Measurements from ENCODE around the gene PHF11. TPM values are rescaled to one million over a fixed set of nuclear protein-coding genes. Genes with fewer than 3 reads are reported as not detected.
"Not testable (repeated sequence)": the region's sequence is repeated elsewhere in the genome, so short reads cannot be mapped to it uniquely, and the experiment has no call there.

Gene PHF11
- polyA plus RNA-seq, 2 donors = 24.5 to 55.4 TPM

- H3K4me3 ChIP-seq (ENCODE audit: low read depth in 1 of 2, low read length in 2 of 2); H3K27me3 ChIP-seq (ENCODE audit: control insufficient read depth in 1 of 2, insufficient read depth in 2 of 2, low read length in 2 of 2); H3K36me3 ChIP-seq (ENCODE audit: control insufficient read depth in 2 of 2, insufficient read depth in 2 of 2, low read length in 1 of 2); H3K9me3 ChIP-seq (ENCODE audit: control insufficient read depth in 2 of 2, insufficient read depth in 1 of 2, low read depth in 1 of 2, low read length in 1 of 2); H3K4me1 ChIP-seq (ENCODE audit: control insufficient read depth in 2 of 2, insufficient read depth in 2 of 2, low read length in 1 of 2): not testable (repeated sequence)
- WGBS, 2 donors = 71 to 72% methylated on average over 11 of the region's 11 CpGs
- H3K27ac ChIP-seq (ENCODE audit: low read depth in 2 of 2, low read length in 1 of 2) = peak overlapping the region; percentile 54 to 97
These were observed 1.1 kb downstream of the PHF11 start for GRCh38 chr13:49496837-49497236.

GRCh38 chr13:49497272-49497671 lies 1.5 kb downstream of the PHF11 start:
- 83 to 85% methylated on average over 5 of the region's 5 CpGs for WGBS, 2 donors
- Histone ChIP-seq H3K4me3 (ENCODE audit: low read depth in 1 of 2, low read length in 2 of 2) (no peak overlapping the region), H3K36me3 (ENCODE audit: control insufficient read depth in 2 of 2, insufficient read depth in 2 of 2, low read length in 1 of 2) (no peaks in the 10 kb centered on the region), H3K27me3 (ENCODE audit: control insufficient read depth in 1 of 2, insufficient read depth in 2 of 2, low read length in 2 of 2) (no peaks in the 10 kb centered on the region), H3K4me1 (ENCODE audit: control insufficient read depth in 2 of 2, insufficient read depth in 2 of 2, low read length in 1 of 2) (peaks cover 0 to 3% of the 10 kb centered on the region in 2 donors), H3K27ac (ENCODE audit: low read depth in 2 of 2, low read length in 1 of 2) (peak overlapping the region in 1 of 2 donors; percentile 71), H3K9me3 (ENCODE audit: control insufficient read depth in 2 of 2, insufficient read depth in 1 of 2, low read depth in 1 of 2, low read length in 1 of 2) (no peaks in the 10 kb centered on the region)

GRCh38 chr13:49498206-49498605 lies 2.5 kb downstream of the PHF11 start:
- Histone ChIP-seq H3K27me3 (ENCODE audit: control insufficient read depth in 1 of 2, insufficient read depth in 2 of 2, low read length in 2 of 2) (no peaks in the 10 kb centered on the region), H3K27ac (ENCODE audit: low read depth in 2 of 2, low read length in 1 of 2) (no peak overlapping the region)

DNA sequence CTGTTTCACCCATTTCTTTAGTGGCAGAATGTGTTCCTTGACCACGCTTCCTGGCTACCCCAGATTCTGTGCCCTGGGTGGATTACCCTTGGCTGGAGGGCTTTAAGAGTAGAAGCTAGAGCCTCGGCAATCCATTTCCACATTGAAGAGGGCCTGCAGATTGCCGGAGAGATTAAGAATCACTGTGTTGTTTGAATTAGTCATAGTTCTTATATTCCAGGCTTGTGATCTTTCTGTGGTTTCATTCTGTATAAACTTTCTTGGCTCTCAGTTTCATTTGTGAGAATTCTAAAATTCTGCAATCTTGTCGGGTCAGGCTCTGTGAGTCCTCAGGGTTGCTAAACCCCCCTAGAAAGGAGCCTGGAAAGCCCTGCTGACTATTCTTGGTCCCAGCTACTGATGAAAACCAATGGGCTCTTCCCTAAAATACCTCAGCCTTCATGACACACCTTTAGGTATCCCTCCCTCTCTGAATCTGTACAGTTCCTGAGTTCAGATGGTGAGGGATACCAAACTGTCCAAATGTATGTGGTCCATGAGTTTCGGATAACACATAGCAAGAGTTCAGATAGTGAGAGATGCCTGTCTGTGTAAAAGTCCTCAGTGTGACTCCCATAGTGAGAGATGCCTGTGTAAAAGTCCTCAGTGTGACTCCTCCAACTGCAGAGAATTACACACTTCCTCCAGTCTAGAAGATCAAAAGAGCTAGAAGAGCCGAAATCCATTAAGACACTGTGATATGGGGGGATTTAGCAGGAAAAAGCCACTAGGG lies 4.3 kb downstream of the PHF11 start:
- Histone ChIP-seq H3K27me3 (ENCODE audit: control insufficient read depth in 1 of 2, insufficient read depth in 2 of 2, low read length in 2 of 2) (no peaks in the 10 kb centered on the region), H3K9me3 (ENCODE audit: control insufficient read depth in 2 of 2, insufficient read depth in 1 of 2, low read depth in 1 of 2, low read length in 1 of 2) (no peaks in the 10 kb centered on the region), H3K36me3 (ENCODE audit: control insufficient read depth in 2 of 2, insufficient read depth in 2 of 2, low read length in 1 of 2) (peaks cover 0 to 3% of the 10 kb centered on the region in 2 donors), H3K4me3 (ENCODE audit: low read depth in 1 of 2, low read length in 2 of 2) (no peak overlapping the region), H3K4me1 (ENCODE audit: control insufficient read depth in 2 of 2, insufficient read depth in 2 of 2, low read length in 1 of 2) (peaks cover 0 to 3% of the 10 kb centered on the region in 2 donors), H3K27ac (ENCODE audit: low read depth in 2 of 2, low read length in 1 of 2) (no peak overlapping the region)
- WGBS, 2 donors = 60 to 68% methylated on average over 6 of the region's 6 CpGs

More at GRCh38 chr13:49498206-49498605, 2.5 kb downstream of the PHF11 start:
- Histone ChIP-seq H3K4me1 (ENCODE audit: control insufficient read depth in 2 of 2, insufficient read depth in 2 of 2, low read length in 1 of 2) (peaks cover 0 to 3% of the 10 kb centered on the region in 2 donors), H3K9me3 (ENCODE audit: control insufficient read depth in 2 of 2, insufficient read depth in 1 of 2, low read depth in 1 of 2, low read length in 1 of 2) (no peaks in the 10 kb centered on the region), H3K4me3 (ENCODE audit: low read depth in 1 of 2, low read length in 2 of 2) (no peak overlapping the region), H3K36me3 (ENCODE audit: control insufficient read depth in 2 of 2, insufficient read depth in 2 of 2, low read length in 1 of 2) (peaks cover 0 to 1% of the 10 kb centered on the region in 2 donors)
- WGBS, 2 donors = 71 to 73% methylated on average over 4 of the region's 4 CpGs

GRCh38 chr13:49502954-49503353 lies 7.2 kb downstream of the PHF11 start:
- H3K27ac ChIP-seq (ENCODE audit: low read depth in 2 of 2, low read length in 1 of 2) = peak overlapping the region in 1 of 2 donors; percentile 15
- no peaks in the 10 kb centered on the region for H3K4me1 ChIP-seq (ENCODE audit: control insufficient read depth in 2 of 2, insufficient read depth in 2 of 2, low read length in 1 of 2)
- 69 to 73% methylated on average over 9 of the region's 9 CpGs for WGBS, 2 donors
- peaks cover 0 to 3% of the 10 kb centered on the region in 2 donors for H3K36me3 ChIP-seq (ENCODE audit: control insufficient read depth in 2 of 2, insufficient read depth in 2 of 2, low read length in 1 of 2)
- H3K9me3 ChIP-seq (ENCODE audit: control insufficient read depth in 2 of 2, insufficient read depth in 1 of 2, low read depth in 1 of 2, low read length in 1 of 2) = no peaks in the 10 kb centered on the region
- H3K4me3 ChIP-seq (ENCODE audit: low read depth in 1 of 2, low read length in 2 of 2) = no peak overlapping the region
- no peaks in the 10 kb centered on the region for H3K27me3 ChIP-seq (ENCODE audit: control insufficient read depth in 1 of 2, insufficient read depth in 2 of 2, low read length in 2 of 2)

- Histone ChIP-seq H3K4me1 (ENCODE audit: control insufficient read depth in 2 of 2, insufficient read depth in 2 of 2, low read length in 1 of 2) (no peaks in the 10 kb centered on the region), H3K36me3 (ENCODE audit: control insufficient read depth in 2 of 2, insufficient read depth in 2 of 2, low read length in 1 of 2) (peaks cover 0 to 3% of the 10 kb centered on the region in 2 donors), H3K9me3 (ENCODE audit: control insufficient read depth in 2 of 2, insufficient read depth in 1 of 2, low read depth in 1 of 2, low read length in 1 of 2) (no peaks in the 10 kb centered on the region), H3K27me3 (ENCODE audit: control insufficient read depth in 1 of 2, insufficient read depth in 2 of 2, low read length in 2 of 2) (no peaks in the 10 kb centered on the region), H3K27ac (ENCODE audit: low read depth in 2 of 2, low read length in 1 of 2) (no peak overlapping the region), H3K4me3 (ENCODE audit: low read depth in 1 of 2, low read length in 2 of 2) (no peak overlapping the region)
- WGBS, 2 donors = 88 to 93% methylated on average over 3 of the region's 3 CpGs
These were observed 8.2 kb downstream of the PHF11 start for GRCh38 chr13:49503951-49504350.

DNA sequence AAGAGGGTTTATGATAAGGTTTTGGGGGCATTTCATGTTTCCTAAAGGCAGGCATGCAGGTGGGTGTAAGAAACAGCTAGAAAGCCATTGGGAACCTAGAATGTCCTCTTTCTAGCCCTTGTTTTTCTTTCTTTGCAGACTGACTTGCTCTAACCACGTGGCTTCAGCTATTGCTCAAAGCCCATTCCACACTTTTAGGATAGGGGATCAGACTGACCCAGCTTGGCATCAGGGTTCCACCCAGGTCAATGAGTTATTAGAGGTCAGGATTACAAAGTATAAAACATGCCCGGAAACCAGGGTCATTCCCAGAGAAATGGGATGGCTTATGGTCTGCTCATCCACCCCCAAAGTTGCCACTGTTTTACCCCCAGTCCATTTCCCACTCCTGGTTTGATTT lies 16.8 kb downstream of the PHF11 start:
- peaks cover 14 to 16% of the 10 kb centered on the region in 2 donors for H3K36me3 ChIP-seq (ENCODE audit: control insufficient read depth in 2 of 2, insufficient read depth in 2 of 2, low read length in 1 of 2)
- 86 to 97% methylated on average over 2 of the region's 2 CpGs for WGBS, 2 donors
- no peaks in the 10 kb centered on the region for H3K27me3 ChIP-seq (ENCODE audit: control insufficient read depth in 1 of 2, insufficient read depth in 2 of 2, low read length in 2 of 2)
- no peak overlapping the region for H3K4me3 ChIP-seq (ENCODE audit: low read depth in 1 of 2, low read length in 2 of 2)
- no peak overlapping the region for H3K27ac ChIP-seq (ENCODE audit: low read depth in 2 of 2, low read length in 1 of 2)
- no peaks in the 10 kb centered on the region for H3K4me1 ChIP-seq (ENCODE audit: control insufficient read depth in 2 of 2, insufficient read depth in 2 of 2, low read length in 1 of 2)
- no peaks in the 10 kb centered on the region for H3K9me3 ChIP-seq (ENCODE audit: control insufficient read depth in 2 of 2, insufficient read depth in 1 of 2, low read depth in 1 of 2, low read length in 1 of 2)

DNA sequence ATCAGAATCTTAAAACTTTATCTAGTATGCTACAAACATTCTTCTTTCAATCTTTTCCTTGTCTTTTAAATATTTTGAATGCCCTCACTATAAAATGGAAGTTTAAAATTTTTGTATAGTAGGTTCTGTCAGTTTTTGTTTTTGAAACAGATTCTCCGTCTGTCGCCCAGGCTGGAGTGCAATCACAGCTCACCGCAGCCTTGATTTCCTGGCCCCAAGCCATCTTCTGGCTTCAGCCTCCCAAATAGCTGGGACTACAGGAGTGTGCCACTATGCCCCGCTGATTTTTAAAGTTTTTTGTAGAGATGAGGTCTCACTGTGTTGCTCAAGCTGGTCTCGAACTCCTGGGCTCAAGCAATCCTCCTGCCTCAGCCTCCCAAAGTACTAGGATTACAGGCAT lies 20.7 kb downstream of the PHF11 start:
- Histone ChIP-seq H3K4me3 (ENCODE audit: low read depth in 1 of 2, low read length in 2 of 2) (no peak overlapping the region), H3K4me1 (ENCODE audit: control insufficient read depth in 2 of 2, insufficient read depth in 2 of 2, low read length in 1 of 2) (no peaks in the 10 kb centered on the region), H3K27ac (ENCODE audit: low read depth in 2 of 2, low read length in 1 of 2) (no peak overlapping the region), H3K36me3 (ENCODE audit: control insufficient read depth in 2 of 2, insufficient read depth in 2 of 2, low read length in 1 of 2) (peaks cover 16% of the 10 kb centered on the region in 2 donors), H3K27me3 (ENCODE audit: control insufficient read depth in 1 of 2, insufficient read depth in 2 of 2, low read length in 2 of 2) (no peaks in the 10 kb centered on the region), H3K9me3 (ENCODE audit: control insufficient read depth in 2 of 2, insufficient read depth in 1 of 2, low read depth in 1 of 2, low read length in 1 of 2) (no peaks in the 10 kb centered on the region)
- 88 to 93% methylated on average over 5 of the region's 5 CpGs for WGBS, 2 donors

DNA sequence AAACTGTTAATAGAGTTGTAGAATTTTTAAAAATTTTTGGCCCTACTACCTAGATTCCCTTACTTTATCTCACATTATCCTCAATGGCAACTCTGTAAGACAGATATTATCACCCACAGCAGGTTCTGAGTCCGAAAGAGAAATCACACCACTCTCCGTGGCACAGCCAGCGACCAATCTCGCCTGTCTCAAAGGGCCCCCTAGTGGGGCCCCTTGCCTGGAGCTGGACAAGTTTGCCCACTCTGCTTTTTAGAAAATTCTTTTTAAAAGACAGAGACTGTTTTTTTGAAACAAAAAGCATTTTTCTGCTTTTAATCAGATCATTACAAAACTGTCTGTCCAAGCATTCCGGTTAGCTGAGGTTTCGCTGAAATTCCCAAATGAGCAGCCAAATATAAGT lies 21.7 kb downstream of the PHF11 start:
- no peaks in the 10 kb centered on the region for H3K4me1 ChIP-seq (ENCODE audit: control insufficient read depth in 2 of 2, insufficient read depth in 2 of 2, low read length in 1 of 2)
- 86 to 87% methylated on average over 6 of the region's 6 CpGs for WGBS, 2 donors
- H3K27ac ChIP-seq (ENCODE audit: low read depth in 2 of 2, low read length in 1 of 2) = no peak overlapping the region
- no peaks in the 10 kb centered on the region for H3K27me3 ChIP-seq (ENCODE audit: control insufficient read depth in 1 of 2, insufficient read depth in 2 of 2, low read length in 2 of 2)
- H3K9me3 ChIP-seq (ENCODE audit: control insufficient read depth in 2 of 2, insufficient read depth in 1 of 2, low read depth in 1 of 2, low read length in 1 of 2) = no peaks in the 10 kb centered on the region
- no peak overlapping the region for H3K4me3 ChIP-seq (ENCODE audit: low read depth in 1 of 2, low read length in 2 of 2)
- H3K36me3 ChIP-seq (ENCODE audit: control insufficient read depth in 2 of 2, insufficient read depth in 2 of 2, low read length in 1 of 2) = peaks cover 16% of the 10 kb centered on the region in 2 donors

DNA sequence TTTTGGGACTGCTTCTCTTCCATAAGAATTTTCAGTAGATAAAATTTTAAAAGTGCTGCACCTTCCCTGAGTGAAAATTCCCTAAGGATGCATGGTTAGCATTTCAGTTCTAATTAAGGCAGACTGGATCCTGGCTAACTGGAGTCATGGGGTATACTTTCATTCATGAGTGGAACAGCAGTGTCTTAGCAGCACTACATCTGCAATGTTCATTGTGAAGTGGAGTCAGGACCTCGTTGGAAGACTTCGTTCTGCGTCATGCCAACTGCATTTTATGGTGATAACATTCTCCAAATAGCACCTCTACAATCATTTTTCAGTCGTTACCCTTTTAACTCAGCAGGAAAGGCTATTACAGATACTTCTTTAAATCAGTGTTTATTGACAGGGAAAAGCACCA lies 25.5 kb downstream of the PHF11 start:
- no peak overlapping the region for H3K27ac ChIP-seq (ENCODE audit: low read depth in 2 of 2, low read length in 1 of 2)
- H3K9me3 ChIP-seq (ENCODE audit: control insufficient read depth in 2 of 2, insufficient read depth in 1 of 2, low read depth in 1 of 2, low read length in 1 of 2) = no peaks in the 10 kb centered on the region
- H3K4me1 ChIP-seq (ENCODE audit: control insufficient read depth in 2 of 2, insufficient read depth in 2 of 2, low read length in 1 of 2) = no peaks in the 10 kb centered on the region
- no peak overlapping the region for H3K4me3 ChIP-seq (ENCODE audit: low read depth in 1 of 2, low read length in 2 of 2)
- no peaks in the 10 kb centered on the region for H3K27me3 ChIP-seq (ENCODE audit: control insufficient read depth in 1 of 2, insufficient read depth in 2 of 2, low read length in 2 of 2)
- 80 to 87% methylated on average over 4 of the region's 4 CpGs for whole genome bisulfite sequencing, 2 donors
- peaks cover 2 to 4% of the 10 kb centered on the region in 2 donors for H3K36me3 ChIP-seq (ENCODE audit: control insufficient read depth in 2 of 2, insufficient read depth in 2 of 2, low read length in 1 of 2)
